TTC549 (cell line): ENCODE data around the gene FAR2.
"Not testable (repeated sequence)": the region's sequence is repeated elsewhere in the genome, so short reads cannot be mapped to it uniquely, and the experiment has no call there.

Experiments
- FAIRE-seq: peaks from 2 replicates; lab custom pipeline; 2012; peaks lifted over from hg19 to GRCh38; lab: Jason Lieb, UNC

FAR2 gene

GRCh38 chr12:29234965-29235626 lies 86.0 kb downstream of the FAR2 start:
- no peak for FAIRE-seq

GRCh38 chr12:29238822-29239291 lies 89.8 kb downstream of the FAR2 start:
- no peak for FAIRE-seq

GRCh38 chr12:29239336-29239735 lies 90.3 kb downstream of the FAR2 start:
- FAIRE-seq: no peak

GRCh38 chr12:29240441-29240840 lies 91.4 kb downstream of the FAR2 start:
- FAIRE-seq: no peak

GRCh38 chr12:29241821-29242591 lies 92.9 kb downstream of the FAR2 start:
- FAIRE-seq: no peak

- no peak for FAIRE-seq
Observed at GRCh38 chr12:29242921-29243431, 93.9 kb downstream of the FAR2 start.

GRCh38 chr12:29244159-29244765 lies 95.2 kb downstream of the FAR2 start:
- no peak for FAIRE-seq

GRCh38 chr12:29245246-29245645 lies 96.2 kb downstream of the FAR2 start:
- FAIRE-seq: no peak

- no peak for FAIRE-seq
Observed at GRCh38 chr12:29249930-29250329, 100.9 kb downstream of the FAR2 start.

GRCh38 chr12:29253906-29254625 lies 105.0 kb downstream of the FAR2 start:
- FAIRE-seq: no peak

- no peak for FAIRE-seq
Observed at GRCh38 chr12:29255042-29255441, 106.0 kb downstream of the FAR2 start.

- FAIRE-seq: no peak
Observed at GRCh38 chr12:29256598-29256997, 107.5 kb downstream of the FAR2 start.

- not testable (repeated sequence) for FAIRE-seq
Observed at GRCh38 chr12:29257687-29258086, 108.6 kb downstream of the FAR2 start.

- no peak for FAIRE-seq
Observed at GRCh38 chr12:29264424-29264823, 115.3 kb downstream of the FAR2 start.

- FAIRE-seq: no peak
Observed at GRCh38 chr12:29269706-29270408, 120.8 kb downstream of the FAR2 start.

- no peak for FAIRE-seq
Observed at GRCh38 chr12:29270446-29270845, 121.4 kb downstream of the FAR2 start.

- no peak for FAIRE-seq
Observed at GRCh38 chr12:29273178-29273843, 124.2 kb downstream of the FAR2 start.

- no peak for FAIRE-seq
Observed at GRCh38 chr12:29275834-29276233, 126.8 kb downstream of the FAR2 start.

- no peak for FAIRE-seq
Observed at GRCh38 chr12:29277231-29277630, 128.2 kb downstream of the FAR2 start.

- FAIRE-seq: no peak
Observed at GRCh38 chr12:29278673-29279420, 129.8 kb downstream of the FAR2 start.
